IPS-18c (cell line): ENCODE data around the gene NUP62CL.
"Not testable (repeated sequence)": the region's sequence is repeated elsewhere in the genome, so short reads cannot be mapped to it uniquely, and the experiment has no call there.

ENCODE experiments used
- H3K4me3 ChIP-seq: 2 replicates; pipeline ENCODE4 v1.7.0; 2013; ENCODE audit warnings: low read depth, mild to moderate bottlenecking, low read length, moderate library complexity; ENCODE audit not compliant: insufficient read depth
- H3K9me3 ChIP-seq: one replicate; pipeline ENCODE4 v1.6.1; 2013; ENCODE audit warnings: mild to moderate bottlenecking, low read length, moderate library complexity; ENCODE audit not compliant: control insufficient read depth, insufficient read depth

Gene NUP62CL, protein sequence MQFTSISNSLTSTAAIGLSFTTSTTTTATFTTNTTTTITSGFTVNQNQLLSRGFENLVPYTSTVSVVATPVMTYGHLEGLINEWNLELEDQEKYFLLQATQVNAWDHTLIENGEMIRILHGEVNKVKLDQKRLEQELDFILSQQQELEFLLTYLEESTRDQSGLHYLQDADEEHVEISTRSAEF

GRCh38 chrX:107205770-107206696, at the start of gene NUP62CL, which contains the start of gene DNAAF6:
Gene NUP62CL (minus strand): TSS chrX:107206433. CDS start chrX:107175146, 31,287 bp downstream.
Gene DNAAF6 (plus strand): TSS chrX:107206611. CDS start chrX:107212876, 6,265 bp downstream.
- Histone ChIP-seq H3K9me3 (no peaks in the 10 kb centered on the region), H3K4me3 (peak within 1 kb of the TSS; percentile 57)

DNA sequence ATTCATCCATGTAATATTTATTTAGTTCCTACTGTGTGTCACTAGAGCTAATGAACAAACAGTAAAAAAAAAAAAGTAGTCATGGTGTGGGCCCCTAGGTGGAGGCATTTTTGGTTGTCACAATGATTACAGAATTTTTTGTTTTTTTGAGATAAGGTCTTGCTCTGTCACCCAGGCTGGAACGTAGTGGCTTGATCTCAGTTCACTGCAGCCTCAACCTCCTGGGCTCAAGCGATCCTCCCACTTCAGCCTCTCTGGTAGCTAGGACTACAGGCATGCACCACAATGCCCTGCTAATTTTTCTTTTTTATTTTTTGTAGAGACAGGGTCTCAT, 22.2 kb upstream of the NUP62CL start:
- no peak overlapping the region for H3K4me3 ChIP-seq
- no peaks in the 10 kb centered on the region for H3K9me3 ChIP-seq

DNA sequence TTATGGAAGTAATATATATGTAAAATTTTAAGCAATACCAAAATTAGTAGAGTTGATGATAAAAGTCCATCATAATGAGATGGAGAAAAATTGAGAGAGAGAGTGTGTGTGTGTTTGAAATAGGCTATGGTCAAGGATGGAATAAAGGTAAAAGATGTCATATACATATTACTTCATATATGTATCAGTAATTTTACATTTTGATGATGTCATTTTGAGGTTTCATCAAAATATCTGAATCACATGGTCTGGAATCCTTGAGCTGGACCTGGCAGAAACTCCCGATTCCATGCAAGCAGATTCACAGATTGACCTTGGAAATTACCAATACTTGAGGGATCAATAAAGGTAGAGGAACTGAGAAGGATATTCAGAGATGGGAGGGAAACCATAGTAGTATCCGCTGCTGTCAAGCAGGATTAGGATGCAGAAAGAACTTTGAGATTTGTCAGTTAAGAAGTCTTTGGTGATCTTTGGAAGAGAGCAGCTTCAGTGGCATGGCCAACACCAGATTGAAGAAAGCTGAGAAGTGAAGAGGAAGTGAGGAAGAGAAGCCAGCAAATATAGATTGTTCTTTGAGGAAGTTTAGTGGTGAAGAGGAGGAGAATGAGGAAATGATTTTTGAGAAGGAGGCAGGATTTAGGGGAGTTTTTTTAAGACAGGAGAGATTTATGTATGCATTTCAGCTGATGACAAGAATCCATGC, 21.7 kb upstream of the NUP62CL start:
- H3K4me3 ChIP-seq: no peak overlapping the region
- no peaks in the 10 kb centered on the region for H3K9me3 ChIP-seq

DNA sequence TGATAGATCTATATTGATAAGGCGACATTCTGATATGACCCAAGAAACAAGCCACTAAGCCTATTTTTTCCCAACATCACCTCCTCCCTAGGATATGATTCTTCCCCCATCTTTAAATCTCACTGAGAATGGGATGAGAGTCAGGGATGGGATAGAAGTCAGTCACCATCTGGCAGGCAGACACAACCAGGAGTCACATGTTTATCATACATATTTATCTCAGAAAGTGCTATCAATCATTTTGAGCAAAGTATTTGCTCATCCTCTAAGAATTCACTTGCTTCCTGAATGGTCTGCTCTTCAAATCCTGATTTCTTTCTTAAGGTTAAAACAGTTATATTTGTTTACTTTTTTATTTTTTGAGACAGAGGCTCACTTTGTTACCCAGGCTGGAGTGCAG, 20.5 kb upstream of the NUP62CL start:
- no peaks in the 10 kb centered on the region for H3K9me3 ChIP-seq
- H3K4me3 ChIP-seq: no peak overlapping the region

GRCh38 chrX:107213477-107213876, 7.2 kb upstream of the NUP62CL start:
- no peak overlapping the region for H3K4me3 ChIP-seq
- H3K9me3 ChIP-seq: no peaks in the 10 kb centered on the region

- H3K9me3 ChIP-seq: no peaks in the 10 kb centered on the region
- no peak overlapping the region for H3K4me3 ChIP-seq
Observed at GRCh38 chrX:107207943-107208342, 1.7 kb upstream of the NUP62CL start.

DNA sequence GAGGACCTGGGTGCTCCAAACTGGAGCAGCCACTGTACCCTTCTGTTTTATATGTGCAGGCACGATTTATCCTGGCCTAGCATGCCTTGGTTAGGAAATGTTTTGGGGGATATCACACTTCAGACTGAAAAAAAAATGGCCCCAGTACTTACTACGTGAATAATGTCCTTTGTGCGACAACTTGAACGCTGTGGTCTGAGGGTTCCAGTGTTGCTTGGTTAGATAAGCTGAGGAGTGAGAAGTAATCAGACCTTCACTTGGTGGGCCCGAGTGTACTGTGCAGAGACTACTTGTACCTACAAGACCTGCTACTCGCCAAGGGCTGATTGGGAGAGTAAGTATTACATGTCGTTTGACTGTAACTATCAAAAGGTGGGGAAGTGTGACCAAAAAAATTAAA, 856 bp upstream of the NUP62CL start:
- no peaks in the 10 kb centered on the region for H3K9me3 ChIP-seq
- H3K4me3 ChIP-seq: no peak overlapping the region

- H3K9me3 ChIP-seq: no peaks in the 10 kb centered on the region
- H3K4me3 ChIP-seq: no peak overlapping the region
Observed at GRCh38 chrX:107206697-107207065, 448 bp upstream of the NUP62CL start.

GRCh38 chrX:107204068-107204605, 2.1 kb downstream of the NUP62CL start:
- H3K4me3 ChIP-seq: no peak overlapping the region
- H3K9me3 ChIP-seq: no peaks in the 10 kb centered on the region

- H3K9me3 ChIP-seq: no peaks in the 10 kb centered on the region
Observed at GRCh38 chrX:107199491-107199890, 6.7 kb downstream of the NUP62CL start.

GRCh38 chrX:107198074-107198473, 8.2 kb downstream of the NUP62CL start:
- H3K9me3 ChIP-seq, H3K4me3 ChIP-seq: not testable (repeated sequence)

More at GRCh38 chrX:107199491-107199890, 6.7 kb downstream of the NUP62CL start:
- no peak overlapping the region for H3K4me3 ChIP-seq

DNA sequence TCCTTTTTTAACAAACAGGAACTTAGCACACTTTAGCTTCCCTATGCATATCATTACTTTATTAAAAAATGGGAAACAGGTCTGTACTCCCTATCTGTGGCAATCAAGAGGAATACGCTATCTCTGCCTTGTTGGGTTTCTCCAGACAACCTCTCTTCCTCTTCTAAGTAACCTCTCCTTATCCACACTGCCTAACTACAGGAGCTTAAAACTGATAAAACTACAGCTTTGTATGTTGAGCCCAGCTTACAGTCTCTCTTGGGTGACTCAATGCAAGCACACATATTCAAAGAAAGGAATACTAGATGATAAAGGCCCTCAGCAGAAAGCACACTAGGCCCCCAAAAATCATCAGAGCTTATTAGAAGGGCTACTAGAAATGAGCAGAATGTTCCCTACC, 8.9 kb downstream of the NUP62CL start:
- Histone ChIP-seq H3K9me3 (no peaks in the 10 kb centered on the region), H3K4me3 (no peak overlapping the region)

GRCh38 chrX:107171369-107172102, 34.7 kb downstream of the NUP62CL start:
- Histone ChIP-seq H3K4me3 (no peak overlapping the region), H3K9me3 (no peaks in the 10 kb centered on the region)

- no peaks in the 10 kb centered on the region for H3K9me3 ChIP-seq
- no peak overlapping the region for H3K4me3 ChIP-seq
Observed at GRCh38 chrX:107168712-107169111, 37.5 kb downstream of the NUP62CL start.

- Histone ChIP-seq H3K4me3 (no peak overlapping the region), H3K9me3 (no peaks in the 10 kb centered on the region)
Observed at GRCh38 chrX:107168257-107168656, 38.0 kb downstream of the NUP62CL start.

- Histone ChIP-seq H3K9me3 (peaks cover under 1% of the 10 kb centered on the region), H3K4me3 (no peak overlapping the region)
Observed at GRCh38 chrX:107167163-107167921, 38.9 kb downstream of the NUP62CL start.
